GM18508 (cell line): ENCODE measurements around the gene FDXR.

ENCODE experiments used
- ATAC-seq: cut with Tn5 transposase; IDR thresholded peaks from one replicate; pipeline ENCODE4 v1.9.1; 2021; ENCODE audit warnings: moderate number of reproducible peaks; ENCODE audit not compliant: insufficient read depth, unreplicated experiment

Gene FDXR

GRCh38 chr17:74860872-74861661 lies 11.7 kb downstream of the FDXR start:
- ATAC-seq = no peak

DNA sequence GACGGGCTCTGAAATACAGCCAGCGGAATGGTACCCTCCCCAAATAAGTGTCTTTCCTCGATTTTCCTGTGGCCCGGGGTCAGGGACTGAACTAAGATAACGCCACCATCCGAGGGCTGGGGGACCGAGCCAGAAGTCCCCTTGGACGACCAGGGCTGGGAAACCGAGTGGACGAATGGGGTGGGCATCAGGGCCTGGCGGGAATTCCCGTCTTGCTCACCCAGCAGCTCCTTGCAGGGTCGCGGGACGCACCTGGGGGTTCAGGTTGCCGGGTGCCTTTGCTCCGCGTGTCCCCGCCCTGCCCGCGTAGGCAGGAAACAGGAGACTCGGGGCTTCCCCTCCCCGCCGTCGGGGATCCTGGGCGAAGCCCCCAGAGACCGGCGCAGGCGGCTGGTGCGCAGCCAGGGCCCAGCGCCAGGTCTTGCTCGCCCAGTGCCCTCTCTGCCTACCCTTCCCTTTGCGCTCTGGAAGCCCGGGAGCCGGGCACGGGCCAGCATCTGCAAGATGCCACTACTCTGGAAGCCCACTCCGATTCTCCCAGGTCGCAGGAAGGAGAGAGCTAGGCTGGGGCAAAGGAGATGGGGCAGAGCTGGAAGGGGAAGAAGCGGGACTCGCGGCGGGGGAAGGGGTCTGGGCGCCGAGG lies 12.4 kb downstream of the FDXR start:
- no peak for ATAC-seq

- ATAC-seq = no peak
Measured at GRCh38 chr17:74859459-74860228, 13.2 kb downstream of the FDXR start, which contains the start of gene GRIN2C. Gene GRIN2C (minus strand): TSS chr17:74859885. CDS start chr17:74855092, 4,793 bp downstream.

DNA sequence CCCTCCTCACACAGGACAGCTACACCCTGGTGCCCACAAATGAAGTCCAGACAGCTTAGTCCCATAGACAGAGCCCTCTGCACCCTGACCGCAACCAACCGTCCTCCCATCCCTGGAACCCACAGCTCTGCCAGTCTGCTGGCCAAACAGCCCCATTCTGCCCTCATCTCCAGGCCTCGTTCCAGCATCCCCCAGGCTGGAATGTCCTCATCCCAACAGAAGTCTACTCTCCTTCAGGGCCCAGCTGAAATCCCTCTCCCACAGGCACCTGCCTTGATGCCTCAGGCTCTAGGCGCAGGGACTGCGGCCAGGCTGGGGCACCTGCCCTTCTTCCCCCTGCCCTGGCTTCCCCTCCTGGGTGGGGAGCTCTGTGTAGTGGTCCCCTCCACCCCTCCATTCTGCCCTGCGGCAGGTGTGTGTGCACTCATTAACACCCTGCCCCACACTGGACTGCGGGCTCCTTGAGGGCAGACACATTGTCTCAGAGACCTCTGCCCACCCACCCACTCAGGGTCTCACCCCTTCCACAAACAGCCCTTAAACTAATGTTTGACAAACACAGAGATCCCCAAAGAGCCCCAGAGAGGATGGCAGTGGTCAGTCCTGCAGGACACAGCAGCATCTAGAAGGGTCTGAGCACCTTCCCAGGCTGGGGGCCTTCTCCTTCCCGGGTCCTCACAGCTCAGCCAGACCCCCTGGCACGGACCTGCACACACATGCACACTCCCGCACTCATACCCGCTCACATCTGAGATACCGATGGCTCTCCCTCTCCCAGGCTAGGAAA lies 13.9 kb downstream of the FDXR start:
- no peak for ATAC-seq

DNA sequence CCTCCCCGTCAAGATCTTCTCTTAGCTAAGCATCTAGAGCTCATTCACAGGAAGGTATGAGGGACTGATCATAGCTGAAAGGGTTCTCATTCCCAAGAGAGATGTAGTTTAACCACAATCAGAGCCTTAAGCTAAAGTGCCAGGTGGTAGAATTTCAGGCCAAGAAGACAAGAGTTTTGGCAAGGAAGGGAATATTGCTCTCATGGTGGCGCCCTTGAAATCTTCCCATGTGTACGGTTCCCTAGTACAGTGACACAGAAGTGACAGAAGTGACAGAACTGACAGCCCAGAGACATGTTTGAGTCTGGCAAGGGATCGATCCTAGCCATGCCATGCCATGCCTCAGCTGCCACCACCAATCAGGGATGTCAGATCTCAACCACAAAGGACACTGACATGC lies 15.6 kb downstream of the FDXR start:
- no peak for ATAC-seq

DNA sequence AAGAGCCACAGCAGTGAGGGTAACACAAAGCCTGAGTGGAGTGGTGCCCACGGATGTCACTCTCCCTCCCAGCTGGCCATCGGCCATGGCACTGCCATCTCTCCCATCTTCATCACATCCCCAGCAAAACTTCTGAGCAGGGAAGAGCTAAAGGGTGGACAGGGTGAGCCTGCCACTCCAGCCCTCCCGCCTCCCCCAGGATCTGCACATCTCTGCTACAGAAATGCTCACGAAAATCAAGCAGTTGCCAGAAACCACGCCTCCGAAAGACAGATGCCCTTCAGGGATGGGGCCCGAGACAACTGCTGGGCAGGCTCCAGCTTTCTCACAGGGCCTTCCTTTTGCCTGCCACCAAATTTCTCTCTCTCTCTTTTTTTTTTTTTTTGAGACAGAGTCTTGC lies 16.7 kb downstream of the FDXR start:
- ATAC-seq = no peak

DNA sequence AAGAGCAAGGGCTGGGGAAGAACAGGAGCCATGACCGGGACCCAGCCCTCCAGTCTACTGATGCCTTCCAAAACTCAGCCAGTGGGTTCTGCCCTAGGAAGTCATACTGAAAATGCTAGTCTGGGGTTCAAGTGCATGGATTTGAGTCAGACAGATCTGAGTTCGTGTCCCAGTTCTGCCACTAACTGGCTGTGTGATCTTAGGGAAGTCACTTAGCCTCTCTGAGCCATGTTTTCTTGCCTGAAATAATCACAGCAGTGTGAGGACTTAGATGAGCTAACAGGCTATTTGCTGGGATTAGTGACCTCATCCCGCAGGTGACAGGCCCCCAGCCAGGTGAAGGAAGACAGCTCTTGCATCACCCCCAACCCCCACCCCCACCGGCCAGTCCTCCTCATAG lies 17.5 kb downstream of the FDXR start:
- ATAC-seq = no peak

- no peak for ATAC-seq
Measured at GRCh38 chr17:74854792-74855191, 18.0 kb downstream of the FDXR start.

GRCh38 chr17:74853669-74854068 lies 19.1 kb downstream of the FDXR start:
- no peak for ATAC-seq

- no peak for ATAC-seq
Measured at GRCh38 chr17:74853048-74853397, 19.8 kb downstream of the FDXR start.

- no peak for ATAC-seq
Measured at GRCh38 chr17:74852237-74853047, 20.4 kb downstream of the FDXR start.

GRCh38 chr17:74851612-74852236 lies 21.1 kb downstream of the FDXR start:
- ATAC-seq = no peak

DNA sequence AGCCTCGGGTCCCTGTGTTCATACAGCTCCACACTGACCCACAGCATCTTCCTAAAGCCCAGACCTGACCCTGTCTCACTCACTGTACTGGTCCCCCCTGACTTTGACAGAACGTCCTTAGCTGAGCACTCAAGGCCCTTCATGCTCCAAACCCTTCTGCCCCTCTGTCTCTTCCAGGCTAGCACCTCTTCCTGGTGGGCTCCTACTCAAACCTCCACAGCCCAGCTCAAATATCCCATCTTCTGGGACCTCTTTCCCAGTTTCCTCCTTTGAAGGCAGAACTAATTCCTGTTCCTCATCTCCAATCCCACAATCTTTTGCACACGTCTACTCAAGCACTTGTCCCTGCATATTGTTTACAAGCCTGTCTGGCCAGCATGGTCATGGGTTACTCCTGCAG lies 21.9 kb downstream of the FDXR start:
- ATAC-seq = no peak

- no peak for ATAC-seq
Measured at GRCh38 chr17:74850310-74850709, 22.5 kb downstream of the FDXR start.

- ATAC-seq = no peak
Measured at GRCh38 chr17:74848656-74849399, 24.0 kb downstream of the FDXR start.

DNA sequence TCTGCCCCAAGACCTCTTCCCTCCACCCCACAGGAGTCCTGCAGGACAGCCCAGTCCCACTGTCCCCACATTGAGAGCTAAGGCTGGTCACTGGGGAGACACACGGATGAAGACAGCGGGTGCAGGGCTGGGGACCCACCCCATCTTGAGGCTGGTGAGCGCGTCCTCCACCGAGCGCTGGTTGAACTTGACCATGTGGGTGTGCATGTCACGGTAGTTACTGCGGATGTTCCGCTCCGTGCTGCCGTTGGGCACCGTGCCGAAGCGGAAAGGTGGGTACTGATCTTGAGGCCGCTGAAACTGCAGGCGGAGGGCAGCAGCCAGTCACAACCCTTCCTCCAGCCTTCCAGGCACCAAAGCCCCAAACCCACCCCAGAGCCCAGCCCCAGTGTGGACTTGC lies 26.2 kb downstream of the FDXR start:
- ATAC-seq = no peak

DNA sequence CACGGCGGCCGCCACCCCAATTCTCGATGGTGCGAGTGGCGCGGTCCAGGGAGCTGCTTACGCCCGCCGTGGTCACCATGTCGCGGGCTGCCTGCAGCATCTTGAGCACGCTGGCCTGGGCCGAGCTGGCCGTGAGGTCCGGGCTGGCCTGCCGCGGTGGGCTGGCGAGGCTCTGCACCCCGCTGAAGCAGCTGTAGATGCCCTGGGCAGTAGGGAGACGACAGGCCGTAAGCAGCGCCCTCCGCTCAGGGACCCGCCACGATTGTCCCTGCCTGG lies 29.5 kb downstream of the FDXR start:
- ATAC-seq = no peak

GRCh38 chr17:74842599-74843351 lies 30.0 kb downstream of the FDXR start:
- no peak for ATAC-seq
